Stromal cell of bone marrow (primary cell): ENCODE measurements around the gene RACGAP1.

ENCODE experiments used
- DNase-seq: peaks from one replicate; pipeline ENCODE4 v3.0.0-alpha.2; 2012; ENCODE audit warnings: low read depth

RACGAP1 gene

DNA sequence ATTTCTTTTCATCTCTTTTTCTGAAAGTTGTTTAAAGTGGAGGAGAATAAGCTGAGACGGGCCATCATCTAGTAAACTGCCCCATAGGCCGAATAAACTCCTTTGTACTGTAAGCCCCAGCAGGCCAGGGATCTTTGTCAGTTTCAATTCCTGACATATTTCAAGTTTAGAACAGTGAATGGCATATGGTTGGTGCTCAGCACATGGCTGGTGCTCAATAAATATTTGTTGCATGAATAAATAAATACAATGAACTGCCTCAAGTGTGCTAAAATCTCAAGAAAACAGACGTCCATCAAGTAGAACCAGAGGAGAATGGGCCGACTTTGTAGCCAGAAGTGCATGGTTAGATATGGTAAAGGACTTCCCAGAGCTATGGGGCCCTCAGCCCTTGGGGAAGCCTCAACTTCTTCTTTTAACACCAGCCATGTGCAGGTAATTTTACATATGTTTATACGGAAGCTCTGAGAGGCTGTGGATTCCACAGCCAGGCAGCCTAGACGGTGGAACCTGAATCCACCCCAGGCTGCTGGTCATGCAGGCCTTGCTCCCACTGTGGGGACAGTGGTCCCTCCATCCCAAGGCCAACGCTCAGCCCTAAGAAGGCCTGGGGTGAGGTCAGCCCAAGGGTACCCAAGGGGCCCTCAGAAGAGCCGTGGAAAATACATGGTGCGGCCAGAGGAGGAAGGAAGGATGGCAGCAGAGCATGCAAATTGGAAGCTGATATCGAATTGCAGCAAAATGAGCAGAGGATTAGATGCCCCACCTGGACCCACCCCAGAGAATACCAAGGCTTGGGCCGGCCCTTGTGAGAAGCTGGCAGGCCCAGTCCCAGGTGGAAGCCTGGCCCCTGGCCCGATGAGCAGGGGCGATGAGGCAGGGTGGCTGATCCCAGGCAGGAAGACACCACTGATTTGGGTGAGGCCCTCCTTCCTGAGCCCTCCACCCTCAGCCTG, 83.5 kb downstream of the RACGAP1 start:
- DNase-seq: no peak

DNA sequence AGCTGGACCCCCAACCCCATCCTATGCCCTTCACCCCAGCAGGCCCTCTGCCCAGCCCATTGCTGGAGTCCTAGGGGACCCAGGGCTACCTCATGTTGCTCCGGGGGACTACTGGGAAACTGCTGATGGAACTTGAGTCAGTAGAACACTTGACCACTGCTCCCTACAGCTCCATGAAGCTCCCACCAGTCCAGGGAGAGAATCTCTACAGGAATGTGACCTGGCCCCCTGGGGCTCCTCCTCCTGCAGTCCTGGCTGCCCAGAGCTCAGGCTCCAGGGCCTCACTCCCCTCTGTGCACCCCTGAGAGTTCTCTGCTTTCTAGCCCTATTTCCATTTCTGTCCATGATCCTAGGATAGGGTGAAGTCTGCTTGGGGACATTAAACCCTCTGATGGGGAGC, 85.6 kb downstream of the RACGAP1 start:
- DNase-seq: no peak

GRCh38 chr12:49939307-49939706, 86.0 kb downstream of the RACGAP1 start:
- DNase-seq: no peak
